Measurements from ENCODE around the gene HS3ST5.

Gene HS3ST5

GRCh38 chr6:114170372-114170771 lies 172.5 kb downstream of the HS3ST5 start:
- no peak overlapping the region for H3K9ac ChIP-seq (ENCODE audit: low read length)
- no peaks in the 10 kb centered on the region for H3K9me2 ChIP-seq (replicated peaks; ENCODE audit: insufficient read depth, low read length)
- no peaks in the 10 kb centered on the region for H3K36me3 ChIP-seq (replicated peaks; ENCODE audit: insufficient read depth, low read length)
- H3K9me3 ChIP-seq (replicated peaks; ENCODE audit: insufficient read depth, low read length) = no peaks in the 10 kb centered on the region
- no peak overlapping the region for H3K4me2 ChIP-seq (ENCODE audit: low read depth, low read length)
- H3F3A ChIP-seq (ENCODE audit: insufficient read depth, low read length) = no peaks in the 10 kb centered on the region
- no peaks in the 10 kb centered on the region for H3K79me2 ChIP-seq (ENCODE audit: low read length)
- H4K20me1 ChIP-seq (ENCODE audit: insufficient read depth, low read length) = no peaks in the 10 kb centered on the region
- no peak overlapping the region for H2AFZ ChIP-seq (ENCODE audit: low read length)
- H3K4me3 ChIP-seq (ENCODE audit: low read length) = no peak overlapping the region
- no peak for DNase-seq
- H3K4me1 ChIP-seq (ENCODE audit: low read length) = no peaks in the 10 kb centered on the region
- H3K27me3 ChIP-seq (replicated peaks; ENCODE audit: insufficient read depth, low read length) = no peaks in the 10 kb centered on the region
- no peak overlapping the region for H3K27ac ChIP-seq (ENCODE audit: low read length)
- no peak for TF ChIP-seq EZH2phosphoT487 (IDR thresholded peaks at IDR 0.05; ENCODE audit: low read length)
- no peak for TF ChIP-seq EZH2 (optimal IDR thresholded peaks at IDR 0.05; ENCODE audit: low read depth, low read length)
- no peak for TF ChIP-seq CTCF (IDR thresholded peaks at IDR 0.05; ENCODE audit: low read length)

GRCh38 chr6:114169763-114170162 lies 173.1 kb downstream of the HS3ST5 start:
- DNase-seq = no peak
- H2AFZ ChIP-seq (ENCODE audit: low read length) = no peak overlapping the region
- no peaks in the 10 kb centered on the region for H3K79me2 ChIP-seq (ENCODE audit: low read length)
- TF ChIP-seq EZH2 (optimal IDR thresholded peaks at IDR 0.05; ENCODE audit: low read depth, low read length) (no peak), EZH2phosphoT487 (IDR thresholded peaks at IDR 0.05; ENCODE audit: low read length) (no peak), CTCF (IDR thresholded peaks at IDR 0.05; ENCODE audit: low read length) (no peak)
- H3K36me3 ChIP-seq (replicated peaks; ENCODE audit: insufficient read depth, low read length) = no peaks in the 10 kb centered on the region
- no peaks in the 10 kb centered on the region for H3K4me1 ChIP-seq (ENCODE audit: low read length)
- no peak overlapping the region for H3K9ac ChIP-seq (ENCODE audit: low read length)
- H3K9me3 ChIP-seq (replicated peaks; ENCODE audit: insufficient read depth, low read length) = no peaks in the 10 kb centered on the region
- no peak overlapping the region for H3K4me2 ChIP-seq (ENCODE audit: low read depth, low read length)
- H4K20me1 ChIP-seq (ENCODE audit: insufficient read depth, low read length) = no peaks in the 10 kb centered on the region
- no peak overlapping the region for H3K4me3 ChIP-seq (ENCODE audit: low read length)
- H3F3A ChIP-seq (ENCODE audit: insufficient read depth, low read length) = no peaks in the 10 kb centered on the region
- H3K27me3 ChIP-seq (replicated peaks; ENCODE audit: insufficient read depth, low read length) = no peaks in the 10 kb centered on the region
- H3K27ac ChIP-seq (ENCODE audit: low read length) = no peak overlapping the region
- no peaks in the 10 kb centered on the region for H3K9me2 ChIP-seq (replicated peaks; ENCODE audit: insufficient read depth, low read length)

- Histone ChIP-seq H3K9me3 (replicated peaks; ENCODE audit: insufficient read depth, low read length) (no peaks in the 10 kb centered on the region), H3K79me2 (ENCODE audit: low read length) (no peaks in the 10 kb centered on the region), H3K27me3 (replicated peaks; ENCODE audit: insufficient read depth, low read length) (no peaks in the 10 kb centered on the region), H2AFZ (ENCODE audit: low read length) (no peak overlapping the region), H3F3A (ENCODE audit: insufficient read depth, low read length) (no peaks in the 10 kb centered on the region), H3K36me3 (replicated peaks; ENCODE audit: insufficient read depth, low read length) (no peaks in the 10 kb centered on the region), H3K4me2 (ENCODE audit: low read depth, low read length) (no peak overlapping the region), H3K9ac (ENCODE audit: low read length) (no peak overlapping the region), H4K20me1 (ENCODE audit: insufficient read depth, low read length) (no peaks in the 10 kb centered on the region), H3K4me1 (ENCODE audit: low read length) (no peaks in the 10 kb centered on the region), H3K9me2 (replicated peaks; ENCODE audit: insufficient read depth, low read length) (no peaks in the 10 kb centered on the region), H3K4me3 (ENCODE audit: low read length) (no peak overlapping the region), H3K27ac (ENCODE audit: low read length) (no peak overlapping the region)
- no peak for DNase-seq
- TF ChIP-seq CTCF (IDR thresholded peaks at IDR 0.05; ENCODE audit: low read length) (no peak), EZH2 (optimal IDR thresholded peaks at IDR 0.05; ENCODE audit: low read depth, low read length) (no peak), EZH2phosphoT487 (IDR thresholded peaks at IDR 0.05; ENCODE audit: low read length) (no peak)
These were observed 174.9 kb downstream of the HS3ST5 start for GRCh38 chr6:114167583-114168576.

Data from MM.1S (cell line).